Muscle layer of duodenum (tissue), 2 donors: ENCODE results near the gene RNF43.
A peak's percentile ranks its signal among the peaks of the same experiment; 100 is the strongest.

Source experiments
- H3K27ac ChIP-seq: one replicate; pipeline ENCODE4 v1.7.0; 2013; ENCODE audit warnings: mild to moderate bottlenecking, low read length
- H3K27me3 ChIP-seq: one replicate; pipeline ENCODE4 v1.7.0; 2013; ENCODE audit warnings: low read depth, mild to moderate bottlenecking, control low read depth, low read length
- H3K36me3 ChIP-seq, 2 donors: one replicate each; pipeline ENCODE4 v1.7.0; 2013; ENCODE audit warnings: low read length in 2 of 2, control low read depth in 1 of 2, mild to moderate bottlenecking in 1 of 2; ENCODE audit not compliant: insufficient read depth in 2 of 2, control insufficient read depth in 1 of 2
- H3K4me1 ChIP-seq, 2 donors: one replicate each; pipeline ENCODE4 v1.7.0; 2013; ENCODE audit warnings: low read length in 2 of 2, mild to moderate bottlenecking in 2 of 2, control low read depth in 1 of 2, moderate library complexity in 1 of 2; ENCODE audit not compliant: insufficient read depth in 2 of 2, control insufficient read depth in 1 of 2
- H3K4me3 ChIP-seq, 2 donors: one replicate each; pipeline ENCODE4 v1.7.0; 2013; ENCODE audit warnings: low read length in 2 of 2, low read depth in 1 of 2, mild to moderate bottlenecking in 1 of 2
- H3K9me3 ChIP-seq, 2 donors: one replicate each; pipeline ENCODE4 v1.7.0; 2013; ENCODE audit warnings: low read length in 2 of 2, control low read depth in 1 of 2, mild to moderate bottlenecking in 1 of 2; ENCODE audit not compliant: control insufficient read depth in 1 of 2
- donor health status: healthy.

The RNF43 gene

GRCh38 chr17:58379511-58379824 is 37.9 kb downstream of the RNF43 start:
- Histone ChIP-seq H3K9me3 (no peaks in the 10 kb centered on the region), H3K4me3 (no peak overlapping the region), H3K4me1 (peaks cover 4 to 8% of the 10 kb centered on the region in 2 donors), H3K27me3 (no peaks in the 10 kb centered on the region), H3K27ac (no peak overlapping the region), H3K36me3 (no peaks in the 10 kb centered on the region)

- Histone ChIP-seq H3K36me3 (no peaks in the 10 kb centered on the region), H3K4me1 (peaks cover 4 to 8% of the 10 kb centered on the region in 2 donors), H3K27ac (no peak overlapping the region), H3K4me3 (no peak overlapping the region), H3K27me3 (no peaks in the 10 kb centered on the region), H3K9me3 (no peaks in the 10 kb centered on the region)
These were observed 38.4 kb downstream of the RNF43 start for GRCh38 chr17:58378733-58379510.

GRCh38 chr17:58377661-58378060 is 39.7 kb downstream of the RNF43 start:
- H3K27ac ChIP-seq, result no peak overlapping the region
- H3K4me1 ChIP-seq, result peaks cover 3 to 8% of the 10 kb centered on the region in 2 donors
- no peaks in the 10 kb centered on the region for H3K27me3 ChIP-seq
- H3K4me3 ChIP-seq, result no peak overlapping the region
- no peaks in the 10 kb centered on the region for H3K9me3 ChIP-seq
- no peaks in the 10 kb centered on the region for H3K36me3 ChIP-seq

GRCh38 chr17:58377093-58377601 is 40.2 kb downstream of the RNF43 start:
- Histone ChIP-seq H3K36me3 (no peaks in the 10 kb centered on the region), H3K4me1 (peaks cover 0 to 8% of the 10 kb centered on the region in 2 donors), H3K9me3 (no peaks in the 10 kb centered on the region), H3K27me3 (no peaks in the 10 kb centered on the region), H3K27ac (no peak overlapping the region), H3K4me3 (no peak overlapping the region)

GRCh38 chr17:58376472-58377000 is 40.8 kb downstream of the RNF43 start:
- no peak overlapping the region for H3K4me3 ChIP-seq
- no peaks in the 10 kb centered on the region for H3K36me3 ChIP-seq
- H3K4me1 ChIP-seq, result peaks cover 0 to 5% of the 10 kb centered on the region in 2 donors
- no peaks in the 10 kb centered on the region for H3K27me3 ChIP-seq
- no peak overlapping the region for H3K27ac ChIP-seq
- no peaks in the 10 kb centered on the region for H3K9me3 ChIP-seq

- peaks cover 0 to 5% of the 10 kb centered on the region in 2 donors for H3K4me1 ChIP-seq
- H3K36me3 ChIP-seq, result no peaks in the 10 kb centered on the region
- no peaks in the 10 kb centered on the region for H3K27me3 ChIP-seq
- peak overlapping the region; percentile 32 for H3K27ac ChIP-seq
- no peaks in the 10 kb centered on the region for H3K9me3 ChIP-seq
- H3K4me3 ChIP-seq, result no peak overlapping the region
These were observed 41.5 kb downstream of the RNF43 start for GRCh38 chr17:58375811-58376210.

GRCh38 chr17:58375256-58375655 is 42.1 kb downstream of the RNF43 start:
- Histone ChIP-seq H3K36me3 (no peaks in the 10 kb centered on the region), H3K9me3 (no peaks in the 10 kb centered on the region), H3K4me3 (no peak overlapping the region), H3K27ac (peak overlapping the region; percentile 32), H3K4me1 (peaks cover 0 to 5% of the 10 kb centered on the region in 2 donors), H3K27me3 (no peaks in the 10 kb centered on the region)

GRCh38 chr17:58373923-58374322 is 43.4 kb downstream of the RNF43 start:
- Histone ChIP-seq H3K36me3 (no peaks in the 10 kb centered on the region), H3K27me3 (no peaks in the 10 kb centered on the region), H3K27ac (no peak overlapping the region), H3K4me3 (no peak overlapping the region), H3K4me1 (peaks cover 0 to 5% of the 10 kb centered on the region in 2 donors), H3K9me3 (no peaks in the 10 kb centered on the region)

- Histone ChIP-seq H3K9me3 (no peaks in the 10 kb centered on the region), H3K4me1 (peaks cover 0 to 5% of the 10 kb centered on the region in 2 donors), H3K27me3 (no peaks in the 10 kb centered on the region), H3K4me3 (no peak overlapping the region), H3K27ac (no peak overlapping the region), H3K36me3 (no peaks in the 10 kb centered on the region)
These were observed 44.3 kb downstream of the RNF43 start for GRCh38 chr17:58373003-58373402.

GRCh38 chr17:58371300-58371950 is 45.9 kb downstream of the RNF43 start:
- Histone ChIP-seq H3K9me3 (no peaks in the 10 kb centered on the region), H3K27me3 (no peaks in the 10 kb centered on the region), H3K36me3 (no peaks in the 10 kb centered on the region), H3K27ac (no peak overlapping the region), H3K4me1 (peaks cover 0 to 5% of the 10 kb centered on the region in 2 donors), H3K4me3 (no peak overlapping the region)

GRCh38 chr17:58370716-58371115 is 46.6 kb downstream of the RNF43 start:
- no peaks in the 10 kb centered on the region for H3K9me3 ChIP-seq
- H3K4me3 ChIP-seq, result no peak overlapping the region
- peaks cover 0 to 9% of the 10 kb centered on the region in 2 donors for H3K4me1 ChIP-seq
- H3K27ac ChIP-seq, result no peak overlapping the region
- H3K36me3 ChIP-seq, result no peaks in the 10 kb centered on the region
- H3K27me3 ChIP-seq, result no peaks in the 10 kb centered on the region
